ENCODE data around the gene SLC52A1.

DNA sequence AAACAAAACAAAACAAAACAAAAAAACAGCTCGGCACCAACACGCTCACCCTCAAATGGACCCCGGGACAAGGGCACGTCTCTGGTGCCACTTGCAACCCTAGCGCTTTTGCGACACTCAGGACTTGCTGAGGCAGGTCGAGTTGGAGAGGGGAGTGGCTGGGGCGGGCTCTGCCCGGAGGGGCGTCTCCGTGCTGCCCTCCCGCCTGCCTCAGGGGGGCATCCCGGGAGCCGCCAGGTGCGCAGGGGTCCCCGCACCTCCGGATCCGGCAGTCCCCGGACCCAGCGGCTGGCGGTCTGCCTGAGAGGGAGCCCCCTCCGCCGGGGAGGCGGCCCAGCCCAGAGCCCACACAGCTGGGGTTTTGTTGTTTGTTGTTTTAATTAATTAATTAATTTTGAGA, at the start of gene SLC52A1:
- TF ChIP-seq POLR2AphosphoS5 (IDR thresholded peaks at IDR 0.05) (no peak), CTCF (IDR thresholded peaks at IDR 0.05) (no peak)

Data from esophagus muscularis mucosa (tissue), 3 donors.